SJCRH30 (cell line): ENCODE data around the gene GMNN. TPM values are rescaled to one million over a fixed set of nuclear protein-coding genes. Genes with fewer than 3 reads are reported as not detected.

Experiments
- DNase-seq, 2 experiments: peaks; one replicate each; pipeline ENCODE4 v3.0.0-alpha.2; 2015 to 2020
- H3K27ac ChIP-seq: fragments of 250-450 bp; sonication (Bioruptor Pico); 2 replicates; pipeline ENCODE4 v1.5.1; 2020; ENCODE audit warnings: mild to moderate bottlenecking, moderate library complexity
- H3K27me3 ChIP-seq: fragments of 250-450 bp; sonication (Bioruptor Pico); 2 replicates; pipeline ENCODE4 v1.5.1; 2020; ENCODE audit warnings: mild to moderate bottlenecking, moderate library complexity
- H3K36me3 ChIP-seq: fragments of 250-450 bp; sonication (Bioruptor Pico); 2 replicates; pipeline ENCODE4 v1.5.1; 2020; ENCODE audit warnings: mild to moderate bottlenecking, moderate library complexity
- H3K4me1 ChIP-seq: fragments of 250-450 bp; sonication (Bioruptor Pico); 2 replicates; pipeline ENCODE4 v1.5.1; 2020; ENCODE audit warnings: mild to moderate bottlenecking, moderate library complexity
- H3K4me3 ChIP-seq: fragments of 250-450 bp; sonication (Bioruptor Pico); 2 replicates; pipeline ENCODE4 v1.5.1; 2020; ENCODE audit warnings: mild to moderate bottlenecking, moderate library complexity
- H3K9me3 ChIP-seq: fragments of 250-450 bp; sonication (Bioruptor Pico); replicated peaks from 2 replicates; pipeline ENCODE4 v1.5.1; 2020; ENCODE audit warnings: mild to moderate bottlenecking, moderate library complexity
- total RNA-seq: library from RNA; depleted of rRNA; stranded (reverse); fragments of >200 nt; shearing (Covaris generic); gene quantifications from 2 replicates; pipeline ENCODE4 v1.2.3, GENCODE V29; 2014; rRNA removed

Gene GMNN
- total RNA-seq, 1 experiment from 2014 or later = 72.1 TPM

GRCh38 chr6:24821860-24822444 is 47.2 kb downstream of the GMNN start:
- no peak overlapping the region for H3K27ac ChIP-seq
- no peaks in the 10 kb centered on the region for H3K36me3 ChIP-seq
- H3K4me1 ChIP-seq = no peaks in the 10 kb centered on the region
- H3K4me3 ChIP-seq = no peak overlapping the region
- no peak for DNase-seq
- no peaks in the 10 kb centered on the region for H3K9me3 ChIP-seq
- no peaks in the 10 kb centered on the region for H3K27me3 ChIP-seq

DNA sequence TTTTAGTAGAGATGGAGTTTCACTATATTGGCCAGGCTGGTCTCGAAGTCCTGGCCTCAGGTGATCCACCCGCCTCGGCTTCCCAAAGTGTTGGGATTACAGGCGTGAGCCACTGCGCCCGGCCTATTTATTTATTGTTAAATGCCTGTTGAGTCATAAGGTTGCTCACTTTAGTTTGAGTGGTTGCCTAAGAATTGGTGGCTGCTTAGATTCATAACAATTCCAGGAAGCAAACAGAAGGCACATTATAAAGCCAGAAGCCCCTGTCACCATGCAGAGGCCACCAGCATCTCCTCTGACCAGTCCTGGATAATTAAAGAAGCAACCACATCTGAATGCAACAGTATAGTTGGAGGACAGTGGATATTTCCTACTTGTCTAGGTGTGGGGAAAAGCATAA is 48.0 kb downstream of the GMNN start:
- no peak overlapping the region for H3K4me3 ChIP-seq
- H3K27ac ChIP-seq = no peak overlapping the region
- no peaks in the 10 kb centered on the region for H3K36me3 ChIP-seq
- no peak for DNase-seq
- no peaks in the 10 kb centered on the region for H3K27me3 ChIP-seq
- no peaks in the 10 kb centered on the region for H3K9me3 ChIP-seq
- no peaks in the 10 kb centered on the region for H3K4me1 ChIP-seq

DNA sequence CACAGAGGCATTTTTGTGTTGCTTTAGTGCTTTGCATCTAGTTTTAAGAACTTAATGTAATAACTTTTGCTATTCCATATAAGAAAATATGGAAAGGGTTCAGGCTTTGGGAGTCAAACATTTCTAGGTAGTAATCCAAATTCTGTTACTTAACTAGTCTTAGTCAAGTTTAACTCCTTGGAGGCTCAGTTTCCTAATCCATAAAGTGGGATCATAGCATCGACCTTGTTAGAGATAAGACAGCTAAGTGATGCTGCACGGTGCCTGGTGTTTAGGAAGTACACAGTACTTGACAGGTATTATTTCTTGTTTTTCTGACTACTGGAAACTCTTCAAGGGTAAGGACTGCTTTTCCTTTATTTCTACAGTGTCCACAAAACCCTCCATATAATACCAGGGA is 48.4 kb downstream of the GMNN start:
- no peak for DNase-seq
- Histone ChIP-seq H3K4me1 (no peaks in the 10 kb centered on the region), H3K27me3 (no peaks in the 10 kb centered on the region), H3K4me3 (no peak overlapping the region), H3K36me3 (no peaks in the 10 kb centered on the region), H3K9me3 (no peaks in the 10 kb centered on the region), H3K27ac (no peak overlapping the region)

GRCh38 chr6:24824142-24824938 is 49.6 kb downstream of the GMNN start:
- no peaks in the 10 kb centered on the region for H3K36me3 ChIP-seq
- no peaks in the 10 kb centered on the region for H3K27me3 ChIP-seq
- no peak overlapping the region for H3K4me3 ChIP-seq
- no peak for DNase-seq
- no peaks in the 10 kb centered on the region for H3K9me3 ChIP-seq
- H3K4me1 ChIP-seq = no peaks in the 10 kb centered on the region
- H3K27ac ChIP-seq = no peak overlapping the region

DNA sequence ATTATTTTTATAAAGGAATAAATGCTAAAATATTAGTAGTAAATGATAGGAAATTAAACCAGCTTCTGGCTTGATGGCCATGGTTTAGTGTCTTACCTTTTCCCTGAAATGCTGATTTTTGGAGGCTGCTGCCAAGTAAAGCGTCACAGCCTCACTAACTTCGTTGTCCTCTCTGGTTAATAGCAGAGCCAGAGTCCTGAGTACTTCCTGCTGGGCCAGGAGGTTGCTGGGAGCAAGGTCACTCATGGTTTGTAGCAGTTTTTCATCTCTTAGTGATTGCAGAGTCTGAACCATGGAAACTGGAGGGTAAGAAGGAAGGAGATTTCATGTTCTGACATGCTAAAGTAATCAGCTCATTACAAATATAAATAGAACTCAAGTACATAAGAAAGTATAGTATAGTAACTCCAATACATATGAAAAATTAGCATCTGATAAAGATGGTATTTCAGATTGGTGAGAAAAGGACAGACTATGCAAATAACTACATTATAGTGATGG is 50.4 kb downstream of the GMNN start:
- Histone ChIP-seq H3K4me1 (no peaks in the 10 kb centered on the region), H3K27me3 (no peaks in the 10 kb centered on the region), H3K4me3 (no peak overlapping the region), H3K27ac (no peak overlapping the region), H3K36me3 (no peaks in the 10 kb centered on the region), H3K9me3 (no peaks in the 10 kb centered on the region)
- DNase-seq = no peak

GRCh38 chr6:24827162-24827561 is 52.4 kb downstream of the GMNN start:
- Histone ChIP-seq H3K4me1 (no peaks in the 10 kb centered on the region), H3K36me3 (no peaks in the 10 kb centered on the region), H3K27me3 (no peaks in the 10 kb centered on the region), H3K9me3 (no peaks in the 10 kb centered on the region), H3K27ac (no peak overlapping the region), H3K4me3 (no peak overlapping the region)
- no peak for DNase-seq

- Histone ChIP-seq H3K36me3 (no peaks in the 10 kb centered on the region), H3K4me1 (no peaks in the 10 kb centered on the region), H3K9me3 (no peaks in the 10 kb centered on the region), H3K4me3 (no peak overlapping the region), H3K27me3 (no peaks in the 10 kb centered on the region), H3K27ac (no peak overlapping the region)
- no peak for DNase-seq
Measured at GRCh38 chr6:24827970-24828369, 53.2 kb downstream of the GMNN start.

DNA sequence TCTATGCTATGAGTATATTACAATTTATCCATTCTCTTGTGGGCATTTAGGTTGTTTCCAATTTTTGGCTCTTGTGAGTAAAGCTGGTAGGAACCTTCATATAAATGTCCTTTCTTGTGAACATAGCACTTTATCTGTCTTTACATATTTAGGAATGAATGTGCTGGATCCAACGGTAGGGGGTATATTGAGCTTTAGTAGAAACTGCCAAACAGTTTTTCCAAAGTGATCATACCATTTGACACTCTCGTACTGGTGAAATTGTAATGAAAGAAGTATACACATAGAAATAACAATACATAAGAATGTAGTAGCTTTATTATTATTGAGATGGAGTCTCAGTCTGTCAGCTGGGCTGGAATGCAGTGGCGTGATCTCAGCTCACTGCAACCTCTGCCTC is 54.9 kb downstream of the GMNN start:
- Histone ChIP-seq H3K4me1 (no peaks in the 10 kb centered on the region), H3K27ac (no peak overlapping the region), H3K4me3 (no peak overlapping the region), H3K36me3 (no peaks in the 10 kb centered on the region), H3K27me3 (no peaks in the 10 kb centered on the region), H3K9me3 (no peaks in the 10 kb centered on the region)
- DNase-seq = no peak

DNA sequence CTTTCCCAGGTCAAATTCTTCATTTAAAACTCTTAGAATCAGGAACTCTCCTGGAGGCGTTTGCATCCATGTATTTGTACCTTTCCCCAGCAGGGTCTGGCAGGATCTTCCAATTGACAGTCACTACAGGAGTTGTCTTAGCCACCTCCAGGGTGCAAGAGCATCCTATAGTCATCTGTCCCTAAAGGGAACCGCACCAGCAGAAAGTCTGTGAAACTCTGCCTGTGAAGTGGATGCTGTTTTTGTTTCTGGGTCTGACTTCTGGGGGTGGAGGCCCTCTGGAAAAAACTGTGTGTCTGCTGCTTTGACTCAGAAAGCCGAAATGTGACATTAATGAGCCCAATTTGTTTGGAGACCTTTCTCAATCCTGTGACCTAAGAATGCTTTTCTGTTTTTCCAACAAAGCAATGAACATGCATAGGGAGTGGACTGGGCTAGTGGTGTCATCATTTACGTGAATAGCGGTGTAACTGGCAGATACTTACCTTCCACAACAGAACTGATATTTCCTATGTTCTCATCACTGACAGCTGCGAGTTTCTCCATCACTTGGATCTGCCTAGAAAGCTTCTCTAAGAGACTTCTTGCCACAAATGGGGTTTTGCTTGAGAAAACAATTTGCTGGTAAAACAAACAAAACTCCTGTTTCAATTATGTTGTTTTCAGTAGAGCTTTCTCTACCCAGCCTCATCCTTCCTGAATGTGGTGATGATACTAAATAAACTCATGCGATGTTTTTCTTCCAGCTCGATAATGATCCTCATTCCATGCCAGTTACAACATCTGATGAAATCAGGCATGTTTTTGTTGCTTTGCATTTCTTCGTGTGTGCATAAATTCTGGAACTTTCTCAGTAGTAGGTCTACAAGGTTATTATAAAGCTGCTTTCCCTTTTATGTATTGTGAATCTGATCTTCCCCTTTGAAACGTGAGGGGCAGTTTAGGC is 57.3 kb downstream of the GMNN start:
- H3K27ac ChIP-seq = no peak overlapping the region
- H3K36me3 ChIP-seq = no peaks in the 10 kb centered on the region
- H3K4me1 ChIP-seq = no peaks in the 10 kb centered on the region
- DNase-seq = no peak
- no peak overlapping the region for H3K4me3 ChIP-seq
- H3K27me3 ChIP-seq = no peaks in the 10 kb centered on the region
- H3K9me3 ChIP-seq = no peaks in the 10 kb centered on the region

DNA sequence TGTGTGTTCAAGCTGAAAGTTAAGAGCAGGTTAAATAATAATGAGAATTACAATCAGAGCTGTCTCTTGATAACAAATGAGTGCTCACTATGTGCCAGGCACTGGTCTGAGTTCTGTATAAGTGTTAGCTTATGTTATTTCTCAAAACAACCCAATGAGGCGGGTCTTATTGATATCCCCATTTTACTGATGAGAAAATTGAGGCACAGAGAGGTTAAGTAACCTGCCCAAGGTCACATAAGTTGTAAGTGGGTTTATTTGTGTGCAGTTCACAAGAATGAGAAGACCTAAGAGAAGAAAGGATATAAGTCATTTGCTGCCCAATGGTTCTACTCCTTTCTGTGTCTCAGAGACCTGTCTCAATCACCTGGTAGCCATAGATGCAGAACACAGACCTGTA is 58.1 kb downstream of the GMNN start:
- H3K27ac ChIP-seq = no peak overlapping the region
- no peaks in the 10 kb centered on the region for H3K4me1 ChIP-seq
- DNase-seq = no peak
- no peaks in the 10 kb centered on the region for H3K9me3 ChIP-seq
- no peak overlapping the region for H3K4me3 ChIP-seq
- no peaks in the 10 kb centered on the region for H3K36me3 ChIP-seq
- no peaks in the 10 kb centered on the region for H3K27me3 ChIP-seq

GRCh38 chr6:24833711-24834386 is 59.1 kb downstream of the GMNN start:
- H3K36me3 ChIP-seq = no peaks in the 10 kb centered on the region
- DNase-seq = no peak

More at GRCh38 chr6:24833711-24834386, 59.1 kb downstream of the GMNN start:
- Histone ChIP-seq H3K4me3 (no peak overlapping the region), H3K27ac (no peak overlapping the region), H3K4me1 (no peaks in the 10 kb centered on the region), H3K27me3 (no peaks in the 10 kb centered on the region), H3K9me3 (no peaks in the 10 kb centered on the region)

Other genes with a start within 250 kb of the GMNN start
- not detected in 2 replicates for gene KIAA0319, start 128.7 kb upstream of the GMNN start, total RNA-seq
- 19.9 and 20.2 TPM in 2 replicates for gene TDP2, start 108.0 kb upstream of the GMNN start, total RNA-seq
- gene ACOT13, start 107.9 kb upstream of the GMNN start, total RNA-seq = 8.6 and 10.1 TPM in 2 replicates
- 50.1 and 51.2 TPM in 2 replicates for gene C6orf62, start 55.8 kb upstream of the GMNN start, total RNA-seq
- not detected in 2 replicates for gene ARMH2, start 24.0 kb downstream of the GMNN start, total RNA-seq
- 3.0 and 3.9 TPM in 2 replicates for gene RIPOR2, start 161.0 kb downstream of the GMNN start, total RNA-seq